Measurements from ENCODE around the gene CYYR1. TPM values are rescaled to one million over a fixed set of nuclear protein-coding genes. Genes with fewer than 3 reads are reported as not detected.

CYYR1 gene
- total RNA-seq, 1 experiment from 2014 or later, result not detected

DNA sequence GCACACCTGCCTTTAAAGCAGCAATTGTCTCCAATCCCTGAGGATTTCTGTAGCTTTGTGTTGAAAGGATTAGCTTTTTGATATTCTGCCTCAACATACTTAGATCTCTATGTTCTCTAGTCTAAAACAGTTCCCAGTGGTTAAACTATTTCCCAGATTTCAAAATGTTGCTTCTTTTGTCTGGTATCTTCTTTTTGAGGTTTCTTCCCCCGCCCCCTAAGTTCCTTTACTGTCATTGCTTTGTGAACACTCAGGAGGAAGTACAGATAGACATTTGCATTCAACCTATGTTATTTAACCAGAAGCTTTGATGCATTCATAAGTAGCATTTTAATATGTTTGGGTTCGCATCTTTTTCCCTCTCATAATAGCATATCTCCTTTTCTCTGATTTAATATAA, 33.5 kb downstream of the CYYR1 start:
- CTCF ChIA-PET, result no interaction called here
- H3K4me3 ChIP-seq (ENCODE audit: low read depth in 2 of 2, low read length in 2 of 2), result no peak overlapping the region
- H3K27me3 ChIP-seq (ENCODE audit: control insufficient read depth, insufficient read depth, low read length), result no peaks in the 10 kb centered on the region
- no peaks in the 10 kb centered on the region for H3K36me3 ChIP-seq (ENCODE audit: control insufficient read depth, insufficient read depth, low read length)
- intact Hi-C loops (cut with micrococcal nuclease; ENCODE audit: unreplicated experiment), result no loop called here
- H3K27ac ChIP-seq (ENCODE audit: low read length), result no peak overlapping the region
- POLR2A ChIA-PET, result no interaction called here
- no TSS peak for BruUV-seq (replicated peaks)
- TF ChIP-seq, protein P1, sequence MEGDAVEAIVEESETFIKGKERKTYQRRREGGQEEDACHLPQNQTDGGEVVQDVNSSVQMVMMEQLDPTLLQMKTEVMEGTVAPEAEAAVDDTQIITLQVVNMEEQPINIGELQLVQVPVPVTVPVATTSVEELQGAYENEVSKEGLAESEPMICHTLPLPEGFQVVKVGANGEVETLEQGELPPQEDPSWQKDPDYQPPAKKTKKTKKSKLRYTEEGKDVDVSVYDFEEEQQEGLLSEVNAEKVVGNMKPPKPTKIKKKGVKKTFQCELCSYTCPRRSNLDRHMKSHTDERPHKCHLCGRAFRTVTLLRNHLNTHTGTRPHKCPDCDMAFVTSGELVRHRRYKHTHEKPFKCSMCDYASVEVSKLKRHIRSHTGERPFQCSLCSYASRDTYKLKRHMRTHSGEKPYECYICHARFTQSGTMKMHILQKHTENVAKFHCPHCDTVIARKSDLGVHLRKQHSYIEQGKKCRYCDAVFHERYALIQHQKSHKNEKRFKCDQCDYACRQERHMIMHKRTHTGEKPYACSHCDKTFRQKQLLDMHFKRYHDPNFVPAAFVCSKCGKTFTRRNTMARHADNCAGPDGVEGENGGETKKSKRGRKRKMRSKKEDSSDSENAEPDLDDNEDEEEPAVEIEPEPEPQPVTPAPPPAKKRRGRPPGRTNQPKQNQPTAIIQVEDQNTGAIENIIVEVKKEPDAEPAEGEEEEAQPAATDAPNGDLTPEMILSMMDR (IDR thresholded peaks at IDR 0.05), result no peak
- TF ChIP-seq REST (IDR thresholded peaks at IDR 0.05; ENCODE audit: insufficient read depth in 1 of 2, low read depth in 2 of 2, low read length in 1 of 2) (no peak), POLR2AphosphoS5 (IDR thresholded peaks at IDR 0.05; ENCODE audit: low read depth, low read length) (no peak), TCF7L2 (IDR thresholded peaks at IDR 0.05; ENCODE audit: low read depth, low read length) (no peak), SIN3A (IDR thresholded peaks at IDR 0.05; ENCODE audit: borderline replicate concordance, insufficient read depth, low read depth, low read length) (no peak)
- in situ Hi-C loops (cut with HindIII; ENCODE audit: low pct_unique_long_range_greater_than_20kb, low sequenced_read_pairs), result no loop called here
- ATAC-seq, result no peak
- no peaks in the 10 kb centered on the region for H3K9me3 ChIP-seq (ENCODE audit: control insufficient read depth, insufficient read depth, low read depth, low read length)
- no peak for DNase-seq (ENCODE audit: low read depth, low spot score)
- no peaks in the 10 kb centered on the region for H3K4me1 ChIP-seq (ENCODE audit: control insufficient read depth, insufficient read depth, low read length)

DNA sequence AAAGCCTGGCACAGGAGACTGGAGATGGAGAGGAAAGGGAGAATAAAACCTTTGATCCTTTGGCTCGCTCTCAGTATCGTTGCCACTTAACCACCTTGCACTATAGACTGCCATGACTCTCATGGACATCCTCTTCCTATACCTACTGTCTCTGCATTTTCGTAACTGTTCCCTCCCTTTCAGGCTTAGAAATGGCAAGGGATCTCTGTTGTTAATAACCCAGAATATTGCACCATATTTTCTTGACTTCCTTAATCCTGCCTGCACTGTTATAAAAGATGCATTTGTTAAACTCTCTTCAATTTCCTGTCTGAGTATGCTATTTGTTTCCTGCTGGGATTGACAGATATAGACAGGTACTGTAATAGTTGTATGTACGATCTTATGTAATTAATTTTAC, 38.6 kb downstream of the CYYR1 start:
- Histone ChIP-seq H3K9me3 (ENCODE audit: control insufficient read depth, insufficient read depth, low read depth, low read length) (no peaks in the 10 kb centered on the region), H3K27ac (ENCODE audit: low read length) (no peak overlapping the region), H3K4me3 (ENCODE audit: low read depth in 2 of 2, low read length in 2 of 2) (no peak overlapping the region), H3K36me3 (ENCODE audit: control insufficient read depth, insufficient read depth, low read length) (no peaks in the 10 kb centered on the region), H3K27me3 (ENCODE audit: control insufficient read depth, insufficient read depth, low read length) (no peaks in the 10 kb centered on the region), H3K4me1 (ENCODE audit: control insufficient read depth, insufficient read depth, low read length) (no peaks in the 10 kb centered on the region)
- intact Hi-C loops (cut with micrococcal nuclease; ENCODE audit: unreplicated experiment) (no loop called here), in situ Hi-C loops (cut with HindIII; ENCODE audit: low pct_unique_long_range_greater_than_20kb, low sequenced_read_pairs) (no loop called here)
- POLR2A ChIA-PET, result no interaction called here
- ATAC-seq, result no peak
- TF ChIP-seq REST (IDR thresholded peaks at IDR 0.05; ENCODE audit: insufficient read depth in 1 of 2, low read depth in 2 of 2, low read length in 1 of 2), result no peak
- TF ChIP-seq SIN3A (IDR thresholded peaks at IDR 0.05; ENCODE audit: borderline replicate concordance, insufficient read depth, low read depth, low read length), result no peak
- TF ChIP-seq, protein P1 (IDR thresholded peaks at IDR 0.05), result no peak
- no peak for TF ChIP-seq POLR2AphosphoS5 (IDR thresholded peaks at IDR 0.05; ENCODE audit: low read depth, low read length)
- TF ChIP-seq TCF7L2 (IDR thresholded peaks at IDR 0.05; ENCODE audit: low read depth, low read length), result no peak
- CTCF ChIA-PET, result no interaction called here
- no TSS peak for BruUV-seq (replicated peaks)
- DNase-seq (ENCODE audit: low read depth, low spot score), result no peak
